Activated CD4-positive, CD25-positive, alpha-beta regulatory T cell (primary cell): ENCODE results near the gene SOX10.
"Not testable (repeated sequence)": the region's sequence is repeated elsewhere in the genome, so short reads cannot be mapped to it uniquely, and the experiment has no call there.

Experiments used
- DNase-seq, 4 experiments: peaks; one replicate each; lab custom pipeline; 2025; lab: John Stamatoyannopoulos, UW

SOX10 gene

GRCh38 chr22:37985751-37986281 lies 1.5 kb upstream of the SOX10 start:
- DNase-seq: no peak

DNA sequence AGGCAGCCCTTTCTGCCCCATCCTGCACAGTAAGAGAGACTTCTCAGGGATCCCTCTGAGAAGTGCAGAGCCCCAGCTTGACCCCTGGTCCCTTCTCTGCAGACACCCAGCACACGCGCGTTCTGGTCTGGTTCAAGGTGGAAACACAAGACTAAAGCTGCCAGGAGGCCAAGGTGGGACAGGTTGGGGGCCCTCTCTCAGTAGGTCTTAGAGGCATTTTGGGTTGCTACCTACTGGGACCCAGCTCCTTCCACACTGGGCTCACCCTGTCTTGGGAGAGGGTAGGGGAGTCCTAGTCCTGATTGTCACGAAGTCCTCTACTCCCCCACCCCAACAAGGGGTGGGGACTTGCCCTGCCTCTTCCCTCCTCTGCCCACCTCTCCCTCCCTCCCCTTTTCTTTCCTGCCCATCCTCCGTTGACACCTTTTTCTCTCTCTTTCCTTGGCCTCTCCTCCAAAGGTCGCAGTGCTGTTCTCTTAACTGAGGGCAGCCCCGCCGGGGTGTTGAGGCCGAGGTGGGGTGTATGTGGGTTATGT lies 763 bp upstream of the SOX10 start:
- DNase-seq: no peak

- DNase-seq: no peak
Observed at GRCh38 chr22:37982938-37983859, 1.2 kb downstream of the SOX10 start.

DNA sequence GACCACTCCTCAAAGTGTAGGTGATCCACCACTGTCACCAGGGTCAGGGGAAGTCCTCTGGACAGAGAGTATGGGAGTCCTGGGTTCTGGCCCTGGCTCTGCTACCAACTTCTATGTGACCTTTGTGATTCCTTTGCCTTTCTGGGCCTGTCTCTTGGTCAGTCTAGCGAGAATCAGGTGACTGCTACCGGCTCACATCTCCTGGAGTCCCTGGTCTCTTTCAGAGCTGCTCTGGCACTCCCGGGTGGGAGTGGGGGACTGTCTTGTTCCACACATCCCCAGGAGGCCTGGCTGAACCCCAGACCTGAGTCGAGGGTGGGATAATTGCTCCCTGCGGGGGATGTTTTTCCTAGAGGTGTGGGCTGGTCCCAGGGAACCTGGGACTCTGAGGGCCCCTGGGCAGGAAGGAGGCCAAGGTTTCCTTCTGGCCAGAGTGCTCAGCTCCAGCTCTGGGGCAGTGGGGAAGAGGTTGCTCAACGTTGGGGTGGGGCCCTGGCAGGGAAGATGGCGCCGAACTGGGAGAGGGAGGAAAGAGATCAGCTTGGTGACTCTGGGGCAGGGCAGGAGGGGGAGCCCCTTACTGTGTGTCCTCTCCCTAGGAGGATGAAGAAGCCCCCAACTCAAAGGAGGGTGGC lies 2.1 kb downstream of the SOX10 start:
- no peak for DNase-seq

GRCh38 chr22:37981282-37982011 lies 2.9 kb downstream of the SOX10 start:
- DNase-seq: no peak

DNA sequence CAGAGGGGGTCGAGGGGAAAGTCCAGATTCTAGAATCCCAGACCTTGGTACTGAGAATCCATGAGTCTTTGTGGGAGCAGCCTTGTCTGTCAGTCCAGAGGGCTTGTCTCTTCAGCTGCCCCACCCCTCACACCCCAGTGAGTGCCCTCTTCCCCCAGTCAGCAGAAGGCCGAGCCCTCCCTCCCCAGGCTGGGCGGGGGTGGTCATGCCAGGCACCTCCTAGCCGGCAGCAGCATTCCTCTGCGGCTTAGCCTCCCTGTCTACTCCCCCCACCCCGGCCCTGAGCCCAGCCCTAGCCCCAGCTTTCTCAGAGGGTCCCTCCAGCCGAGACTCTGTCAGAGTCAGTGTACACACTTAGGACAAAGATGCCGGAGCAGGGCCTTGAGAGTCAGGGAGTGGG lies 4.6 kb downstream of the SOX10 start:
- DNase-seq: no peak

DNA sequence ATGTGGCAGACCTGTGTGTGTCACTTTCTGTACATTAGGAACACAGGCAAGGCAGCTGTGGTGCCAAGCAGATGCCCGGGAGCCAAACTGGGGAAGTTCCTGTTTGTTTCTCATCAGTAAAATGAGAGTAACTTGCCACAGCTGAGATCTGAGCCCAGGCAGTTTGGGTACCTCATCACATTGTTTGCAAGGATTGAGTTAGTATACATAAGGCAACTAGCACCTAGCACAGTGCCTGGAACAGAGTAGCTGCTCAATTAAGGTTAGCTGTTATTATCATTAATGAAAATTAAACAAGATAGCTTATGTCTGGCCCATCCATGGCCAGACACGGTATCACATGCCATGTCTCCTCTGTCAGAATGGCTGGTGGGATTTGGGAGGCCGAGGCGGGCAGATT lies 7.8 kb downstream of the SOX10 start:
- no peak for DNase-seq

- not testable (repeated sequence) for DNase-seq
Observed at GRCh38 chr22:37976022-37976421, 8.3 kb downstream of the SOX10 start.

DNA sequence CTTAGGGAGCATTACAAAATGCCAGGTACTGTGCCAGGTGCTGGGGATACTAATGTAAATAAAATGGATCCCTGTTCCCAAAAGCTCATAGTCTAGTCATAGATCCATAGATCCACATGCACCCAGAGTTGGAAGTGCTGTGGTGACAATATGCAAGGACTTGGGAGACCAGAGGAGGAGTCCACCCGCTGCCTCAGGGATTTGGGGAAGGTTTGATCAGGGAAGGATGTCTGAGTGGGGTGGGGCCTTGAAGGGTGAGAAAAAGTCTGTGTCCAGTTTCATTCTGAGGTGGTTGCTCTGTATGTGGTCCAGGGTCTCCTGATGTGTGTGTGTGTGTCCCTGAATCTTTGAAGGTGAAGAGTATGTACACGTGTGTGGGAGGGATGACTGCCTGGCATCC lies 9.2 kb downstream of the SOX10 start:
- no peak for DNase-seq

- DNase-seq: no peak
Observed at GRCh38 chr22:37973271-37974170, 10.8 kb downstream of the SOX10 start.

- DNase-seq: no peak
Observed at GRCh38 chr22:37972527-37972926, 11.8 kb downstream of the SOX10 start.

- DNase-seq: no peak
Observed at GRCh38 chr22:37971475-37972434, 12.6 kb downstream of the SOX10 start.

DNA sequence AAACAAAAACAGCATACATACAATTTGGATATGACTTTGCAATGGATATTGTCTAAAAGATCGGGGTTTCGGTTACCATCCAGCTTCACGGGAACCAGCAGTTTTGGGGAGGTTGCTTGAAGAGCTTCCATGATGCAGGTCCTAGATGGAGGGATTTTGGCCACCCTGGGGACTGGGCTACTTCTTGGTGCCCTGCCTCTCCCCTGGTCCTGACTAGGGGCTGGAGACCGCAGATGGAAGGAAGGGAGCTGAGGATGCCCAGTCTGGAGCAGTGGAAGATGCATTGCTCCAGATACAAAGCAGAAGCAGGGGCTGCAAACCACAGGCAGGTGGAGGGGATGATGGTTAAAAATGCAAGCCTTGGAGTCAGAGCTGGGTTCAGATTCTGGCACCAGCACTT lies 13.5 kb downstream of the SOX10 start:
- DNase-seq: no peak

- no peak for DNase-seq
Observed at GRCh38 chr22:37968452-37969251, 15.7 kb downstream of the SOX10 start.

DNA sequence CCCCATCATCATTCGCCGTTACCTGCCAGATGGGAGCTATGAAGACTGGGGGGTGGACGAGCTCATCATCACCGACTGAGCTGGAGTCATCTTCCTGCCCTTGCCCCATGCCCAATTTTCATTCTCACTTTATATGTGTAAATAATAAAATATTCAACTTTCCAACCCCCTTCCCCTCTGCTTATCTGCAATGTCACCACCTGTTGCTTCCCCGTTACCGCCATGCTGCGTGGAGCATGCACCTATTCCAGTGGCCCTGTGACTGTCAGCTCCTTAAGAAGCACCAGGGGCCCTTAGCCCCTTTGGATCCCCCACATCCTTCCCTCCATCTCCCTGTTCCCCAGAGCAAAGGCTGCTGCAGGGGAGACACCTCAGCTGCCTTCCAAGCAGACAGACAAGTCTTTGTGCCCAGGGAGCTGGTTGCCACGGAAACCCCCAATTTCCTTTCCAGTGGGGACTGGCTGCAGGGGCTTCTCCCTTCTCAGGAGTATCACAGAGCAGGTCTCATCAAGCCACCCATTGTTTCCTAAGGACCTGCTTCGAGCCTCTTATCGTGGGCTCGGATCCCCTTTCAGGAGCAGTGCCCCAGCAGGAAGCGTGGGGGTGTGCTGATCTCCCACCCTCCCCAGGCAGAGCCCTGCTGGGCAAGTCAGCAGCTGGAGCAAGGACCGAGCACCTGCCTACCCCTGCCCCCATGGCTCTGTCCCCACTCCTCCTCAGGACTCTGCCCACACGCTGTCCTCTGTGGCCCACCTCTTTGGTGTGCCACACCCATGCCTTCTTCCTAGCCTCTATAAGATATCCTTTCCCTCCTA lies 16.5 kb downstream of the SOX10 start:
- DNase-seq: no peak

GRCh38 chr22:37967147-37967546 lies 17.2 kb downstream of the SOX10 start:
- DNase-seq: no peak

DNA sequence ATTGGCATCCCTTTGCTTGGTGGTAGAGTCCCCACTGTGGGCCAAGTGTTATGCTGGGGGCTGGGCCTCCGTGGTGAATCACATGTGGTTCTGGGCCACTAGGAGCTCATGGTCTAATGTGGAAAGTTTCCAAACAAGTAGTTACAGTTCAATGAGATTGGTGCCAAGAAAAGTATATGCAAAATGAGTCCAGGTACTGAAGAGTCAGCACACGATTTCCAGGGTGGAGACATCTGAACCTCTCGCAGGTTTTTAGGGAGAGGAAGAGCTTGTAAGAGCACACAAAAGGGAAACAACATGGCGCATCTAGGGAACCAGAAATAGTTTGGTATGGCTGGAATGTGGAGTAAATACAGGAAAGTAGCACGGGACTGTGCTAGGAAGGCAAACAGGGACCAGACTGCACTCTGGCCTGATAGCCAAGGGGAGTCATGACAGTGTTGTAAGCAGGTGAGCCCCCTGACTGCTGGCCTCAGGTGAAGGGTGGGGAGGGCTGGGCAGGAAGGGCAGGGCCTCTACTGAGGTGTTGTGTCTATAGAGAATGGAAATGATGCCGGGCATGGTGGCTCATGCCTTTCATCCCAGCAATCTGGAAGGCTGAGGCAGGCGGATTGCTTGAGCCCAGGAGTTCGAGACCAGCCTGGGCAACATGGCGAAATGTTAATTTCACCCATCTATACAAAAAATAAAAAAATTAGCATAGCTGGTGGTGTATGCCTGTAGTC lies 18.3 kb downstream of the SOX10 start:
- no peak for DNase-seq

- no peak for DNase-seq
Observed at GRCh38 chr22:37961062-37961461, 23.3 kb downstream of the SOX10 start.
